DOHH2 (cell line): ENCODE measurements around the gene LSAMP.

ENCODE experiments used
- EZH2phosphoT487 ChIP-seq: fragments of 200-600 bp; sonication (generic); IDR thresholded peaks from 2 replicates; pipeline ENCODE4 v1.6.1; 2017; ENCODE audit warnings: borderline replicate concordance, mild to moderate bottlenecking, antibody characterized with exemption, low read length, moderate library complexity, mixed read lengths
- TF ChIP-seq, protein P1 (sequence below): fragments of 200-600 bp; sonication (generic); IDR thresholded peaks from one replicate; pipeline ENCODE4 v1.5.1; 2014; ENCODE audit warnings: antibody characterized with exemption, mild to moderate bottlenecking, low read depth, low read length; ENCODE audit not compliant: poor library complexity, severe bottlenecking

GRCh38 chr3:116093374-116093773 lies 351.9 kb downstream of the LSAMP start:
- TF ChIP-seq, protein P1, sequence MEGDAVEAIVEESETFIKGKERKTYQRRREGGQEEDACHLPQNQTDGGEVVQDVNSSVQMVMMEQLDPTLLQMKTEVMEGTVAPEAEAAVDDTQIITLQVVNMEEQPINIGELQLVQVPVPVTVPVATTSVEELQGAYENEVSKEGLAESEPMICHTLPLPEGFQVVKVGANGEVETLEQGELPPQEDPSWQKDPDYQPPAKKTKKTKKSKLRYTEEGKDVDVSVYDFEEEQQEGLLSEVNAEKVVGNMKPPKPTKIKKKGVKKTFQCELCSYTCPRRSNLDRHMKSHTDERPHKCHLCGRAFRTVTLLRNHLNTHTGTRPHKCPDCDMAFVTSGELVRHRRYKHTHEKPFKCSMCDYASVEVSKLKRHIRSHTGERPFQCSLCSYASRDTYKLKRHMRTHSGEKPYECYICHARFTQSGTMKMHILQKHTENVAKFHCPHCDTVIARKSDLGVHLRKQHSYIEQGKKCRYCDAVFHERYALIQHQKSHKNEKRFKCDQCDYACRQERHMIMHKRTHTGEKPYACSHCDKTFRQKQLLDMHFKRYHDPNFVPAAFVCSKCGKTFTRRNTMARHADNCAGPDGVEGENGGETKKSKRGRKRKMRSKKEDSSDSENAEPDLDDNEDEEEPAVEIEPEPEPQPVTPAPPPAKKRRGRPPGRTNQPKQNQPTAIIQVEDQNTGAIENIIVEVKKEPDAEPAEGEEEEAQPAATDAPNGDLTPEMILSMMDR = no peak
- no peak for TF ChIP-seq EZH2phosphoT487
